ENCODE data around the gene PSMC3. TPM values are rescaled to one million over a fixed set of nuclear protein-coding genes. Genes with fewer than 3 reads are reported as not detected.
A peak's percentile ranks its signal among the peaks of the same experiment; 100 is the strongest.

Gene PSMC3
- total RNA-seq, 1 donor = 60.3 TPM

GRCh38 chr11:47414685-47415070 lies 11.6 kb downstream of the PSMC3 start:
- DNase-seq (ENCODE audit: low read depth in 2 of 3, low spot score in 2 of 3) = no peak

GRCh38 chr11:47413908-47414684 lies 12.1 kb downstream of the PSMC3 start:
- no peak for DNase-seq (ENCODE audit: low read depth in 2 of 3, low spot score in 2 of 3)

DNA sequence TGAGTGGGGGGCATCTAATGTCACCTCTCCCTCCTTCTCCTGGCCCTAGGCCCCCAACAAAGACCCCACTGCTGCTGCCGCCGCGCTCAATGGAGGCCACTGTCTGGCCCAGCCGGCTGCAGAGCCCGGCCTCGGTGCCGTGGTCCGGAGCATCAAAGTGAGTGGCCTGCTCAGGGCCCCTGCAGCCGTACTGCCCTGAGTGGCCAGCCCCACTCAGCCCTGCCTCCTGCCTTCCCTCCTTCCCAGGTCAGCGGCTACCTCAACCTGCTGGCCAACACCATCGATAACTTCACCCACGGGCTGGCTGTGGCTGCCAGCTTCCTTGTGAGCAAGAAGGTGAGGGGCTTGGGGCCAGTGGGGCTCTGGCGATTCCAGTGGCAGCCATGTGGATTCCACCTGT lies 12.9 kb downstream of the PSMC3 start:
- DNase-seq (ENCODE audit: low read depth in 2 of 3, low spot score in 2 of 3) = no peak

DNA sequence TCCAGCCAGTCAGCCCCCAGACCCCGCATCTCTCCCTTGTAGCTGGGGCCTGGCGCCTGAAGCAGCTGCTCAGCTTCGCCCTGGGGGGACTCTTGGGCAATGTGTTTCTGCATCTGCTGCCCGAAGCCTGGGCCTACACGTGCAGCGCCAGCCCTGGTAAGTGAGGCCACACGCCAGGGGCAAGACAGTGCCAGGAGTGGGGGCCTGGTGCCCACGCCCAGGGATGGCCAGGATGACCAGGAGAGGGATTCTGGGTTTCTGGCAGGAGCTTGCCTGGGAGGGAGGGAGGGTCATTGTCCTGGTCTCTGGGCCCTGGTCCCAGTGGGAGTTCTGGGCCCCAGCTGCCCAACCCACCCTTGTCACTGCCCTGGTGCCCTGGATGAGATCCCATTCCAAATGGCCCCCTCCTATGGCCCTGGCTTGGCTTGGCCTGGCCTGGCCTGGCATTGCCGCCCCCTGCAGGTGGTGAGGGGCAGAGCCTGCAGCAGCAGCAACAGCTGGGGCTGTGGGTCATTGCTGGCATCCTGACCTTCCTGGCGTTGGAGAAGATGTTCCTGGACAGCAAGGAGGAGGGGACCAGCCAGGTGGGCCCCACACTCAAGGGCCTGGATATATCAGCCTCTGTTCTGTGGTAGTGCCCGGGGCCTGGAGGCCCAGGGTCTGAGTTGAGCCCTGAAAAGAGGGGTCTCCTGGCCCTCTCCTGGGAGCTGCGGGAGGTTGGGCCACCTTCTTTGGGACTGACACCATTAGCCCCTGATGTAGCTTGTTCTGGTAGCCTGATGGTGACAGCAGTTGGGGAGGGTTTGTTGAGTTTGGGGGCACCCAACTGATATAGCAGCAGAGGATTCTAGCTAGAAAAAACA lies 14.1 kb downstream of the PSMC3 start:
- DNase-seq (ENCODE audit: low read depth in 2 of 3, low spot score in 2 of 3) = peak in 1 of 3 donors; percentile 68

DNA sequence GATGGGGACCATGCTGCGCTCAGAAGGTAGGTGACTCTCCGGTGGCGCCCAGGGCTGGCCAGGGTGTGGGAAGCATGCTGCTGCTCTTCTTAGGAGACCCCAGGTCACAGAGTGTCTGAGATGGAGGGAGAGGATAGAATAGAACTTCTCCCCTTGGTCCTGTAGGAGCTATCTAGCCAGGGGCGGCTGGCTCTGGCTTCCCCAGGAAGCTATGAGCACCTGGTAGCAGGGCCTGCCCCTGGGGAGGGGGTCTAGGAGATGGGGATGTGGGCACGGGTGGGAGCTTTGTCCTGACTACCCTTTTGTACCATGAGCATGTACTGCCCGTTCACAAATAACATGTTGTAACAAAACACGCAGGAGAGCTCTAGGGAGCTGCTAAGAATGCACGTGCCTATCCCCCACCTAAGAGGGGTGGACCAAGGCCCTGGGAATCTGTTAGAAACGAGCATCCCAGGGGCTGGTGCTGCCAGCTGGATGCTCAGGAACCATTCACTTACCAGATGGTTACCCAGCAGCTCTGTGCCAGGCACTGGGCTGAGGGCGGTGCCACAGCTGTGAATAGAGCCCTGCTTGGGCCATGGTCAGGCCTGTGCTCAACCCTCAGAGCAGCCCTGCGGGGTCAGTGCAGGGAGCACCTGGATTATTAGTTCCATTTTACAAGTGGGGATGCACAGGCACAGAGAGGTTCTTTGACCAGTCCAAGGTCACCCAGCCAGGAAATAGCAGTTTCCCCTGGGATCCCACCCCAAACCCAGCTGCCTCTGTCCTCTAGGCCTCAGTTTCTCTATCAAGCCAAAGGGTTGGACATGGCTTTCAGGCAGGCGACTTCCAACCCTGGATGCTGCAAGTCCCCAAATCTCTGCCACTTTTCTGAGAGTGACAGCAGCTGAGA lies 15.6 kb downstream of the PSMC3 start:
- DNase-seq (ENCODE audit: low read depth in 2 of 3, low spot score in 2 of 3) = no peak

DNA sequence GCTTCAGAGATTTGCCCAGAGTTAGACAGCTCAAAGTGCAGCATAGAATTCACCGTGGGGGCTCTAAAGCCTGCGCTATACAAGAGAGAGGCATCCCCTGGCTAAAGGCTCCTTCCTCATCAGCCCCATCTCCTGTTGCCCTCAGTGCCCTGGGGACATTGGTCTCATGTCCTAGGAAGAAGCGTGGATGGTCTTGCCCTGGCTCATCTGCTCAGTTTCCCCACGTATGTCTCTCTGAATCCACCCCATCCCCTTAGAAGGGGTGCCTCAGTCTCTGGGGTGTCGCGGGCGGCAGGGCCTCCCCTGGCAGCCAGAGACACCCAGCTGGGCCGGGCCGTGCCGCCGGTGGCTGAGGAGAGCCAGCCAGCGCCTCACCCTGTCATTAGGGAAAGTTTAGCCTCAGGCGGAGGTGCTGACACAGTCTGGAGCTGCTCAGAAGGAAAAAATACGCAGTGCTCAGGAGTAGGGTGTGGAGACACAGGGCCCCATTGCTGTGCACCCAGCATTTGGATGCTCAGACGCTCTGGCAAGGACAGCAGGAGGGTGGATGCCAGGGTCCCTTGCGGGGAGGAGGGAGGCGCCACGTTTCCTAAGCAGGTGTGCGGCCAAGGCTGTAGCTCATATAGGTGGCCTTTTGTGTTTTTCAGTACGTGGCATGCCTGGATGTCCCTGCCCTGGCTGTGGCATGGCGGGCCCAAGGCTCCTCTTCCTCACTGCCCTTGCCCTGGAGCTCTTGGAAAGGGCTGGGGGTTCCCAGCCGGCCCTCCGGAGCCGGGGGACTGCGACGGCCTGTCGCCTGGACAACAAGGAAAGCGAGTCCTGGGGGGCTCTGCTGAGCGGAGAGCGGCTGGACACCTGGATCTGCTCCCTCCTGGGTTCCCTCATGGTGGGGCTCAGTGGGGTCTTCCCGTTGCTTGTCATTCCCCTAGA lies 16.5 kb downstream of the PSMC3 start:
- no peak for DNase-seq (ENCODE audit: low read depth in 2 of 3, low spot score in 2 of 3)

DNA sequence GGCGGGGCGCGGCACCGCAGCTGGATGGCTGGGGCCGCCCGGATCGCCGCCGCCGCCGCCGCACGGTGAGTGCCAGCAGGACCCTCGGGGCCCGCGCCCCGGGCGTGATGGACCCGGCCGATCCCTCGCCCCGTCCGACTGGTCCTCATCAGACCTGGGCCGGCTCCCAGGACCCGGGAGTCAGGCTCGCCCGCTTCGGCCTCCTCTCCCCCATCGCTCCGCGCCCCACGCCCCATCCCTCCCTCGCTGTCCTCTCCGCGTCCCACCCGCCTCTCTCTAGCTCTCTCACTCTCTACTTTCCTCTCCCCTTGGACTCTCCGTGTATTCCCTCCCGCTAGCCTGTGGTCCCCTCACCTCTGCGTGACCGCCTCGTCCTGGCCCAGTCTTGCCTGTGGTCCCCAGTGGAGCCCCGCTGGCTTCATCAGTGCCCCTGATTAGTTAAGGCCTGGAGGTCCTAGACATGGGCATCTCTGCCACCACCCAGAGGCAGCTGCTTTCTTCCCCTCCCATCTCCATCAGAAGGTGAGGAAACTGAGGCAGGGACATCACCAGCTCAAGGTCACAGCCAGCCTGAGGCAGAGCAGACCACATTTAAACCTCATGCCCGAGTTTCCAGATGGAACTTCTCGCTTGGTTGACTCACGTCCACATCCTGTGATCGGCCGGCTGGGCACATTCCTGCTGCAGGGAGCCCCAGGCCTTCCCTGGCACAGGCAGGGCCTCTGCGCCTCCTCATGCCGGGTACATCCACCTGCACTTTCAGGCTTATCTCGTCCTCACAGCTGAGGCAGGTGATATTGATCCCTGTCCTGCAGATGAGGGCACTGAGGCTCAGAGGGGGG lies 17.4 kb downstream of the PSMC3 start:
- DNase-seq (ENCODE audit: low read depth in 2 of 3, low spot score in 2 of 3) = no peak

GRCh38 chr11:47407746-47408590 lies 18.3 kb downstream of the PSMC3 start, which contains the start of gene SLC39A13:
TSS of gene SLC39A13 (plus strand) at chr11:47408590. CDS start at chr11:47410095, 1,505 bp downstream.
- DNase-seq (ENCODE audit: low read depth in 2 of 3, low spot score in 2 of 3) = peak; percentile 88 to 97 (median 96)

GRCh38 chr11:47406896-47407745 lies 19.1 kb downstream of the PSMC3 start:
- DNase-seq (ENCODE audit: low read depth in 2 of 3, low spot score in 2 of 3) = no peak

GRCh38 chr11:47403571-47403970 lies 22.7 kb downstream of the PSMC3 start:
- DNase-seq (ENCODE audit: low read depth in 2 of 3, low spot score in 2 of 3) = no peak

DNA sequence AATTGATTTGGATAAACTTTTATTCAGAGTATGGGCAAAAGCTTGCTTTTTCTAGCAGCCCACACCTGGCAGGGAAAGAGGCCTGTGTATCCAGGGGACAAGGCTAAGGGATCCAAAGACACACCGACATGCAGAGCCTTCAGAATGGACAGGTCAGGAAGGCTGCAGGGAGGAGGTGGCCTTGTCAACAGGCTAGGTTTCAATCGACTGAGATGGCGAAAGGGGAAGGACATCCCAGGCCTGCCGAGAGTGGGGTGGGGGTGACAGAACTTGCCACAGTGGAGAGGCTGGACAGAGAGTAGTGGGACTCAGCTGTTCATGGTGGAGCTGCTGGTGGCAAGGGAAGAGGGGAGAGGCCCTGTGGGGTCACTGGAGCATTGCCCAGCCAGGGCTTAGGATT lies 23.1 kb downstream of the PSMC3 start:
- DNase-seq (ENCODE audit: low read depth in 2 of 3, low spot score in 2 of 3) = no peak

- DNase-seq (ENCODE audit: low read depth in 2 of 3, low spot score in 2 of 3) = no peak
Measured at GRCh38 chr11:47400768-47401279, 25.4 kb downstream of the PSMC3 start.

DNA sequence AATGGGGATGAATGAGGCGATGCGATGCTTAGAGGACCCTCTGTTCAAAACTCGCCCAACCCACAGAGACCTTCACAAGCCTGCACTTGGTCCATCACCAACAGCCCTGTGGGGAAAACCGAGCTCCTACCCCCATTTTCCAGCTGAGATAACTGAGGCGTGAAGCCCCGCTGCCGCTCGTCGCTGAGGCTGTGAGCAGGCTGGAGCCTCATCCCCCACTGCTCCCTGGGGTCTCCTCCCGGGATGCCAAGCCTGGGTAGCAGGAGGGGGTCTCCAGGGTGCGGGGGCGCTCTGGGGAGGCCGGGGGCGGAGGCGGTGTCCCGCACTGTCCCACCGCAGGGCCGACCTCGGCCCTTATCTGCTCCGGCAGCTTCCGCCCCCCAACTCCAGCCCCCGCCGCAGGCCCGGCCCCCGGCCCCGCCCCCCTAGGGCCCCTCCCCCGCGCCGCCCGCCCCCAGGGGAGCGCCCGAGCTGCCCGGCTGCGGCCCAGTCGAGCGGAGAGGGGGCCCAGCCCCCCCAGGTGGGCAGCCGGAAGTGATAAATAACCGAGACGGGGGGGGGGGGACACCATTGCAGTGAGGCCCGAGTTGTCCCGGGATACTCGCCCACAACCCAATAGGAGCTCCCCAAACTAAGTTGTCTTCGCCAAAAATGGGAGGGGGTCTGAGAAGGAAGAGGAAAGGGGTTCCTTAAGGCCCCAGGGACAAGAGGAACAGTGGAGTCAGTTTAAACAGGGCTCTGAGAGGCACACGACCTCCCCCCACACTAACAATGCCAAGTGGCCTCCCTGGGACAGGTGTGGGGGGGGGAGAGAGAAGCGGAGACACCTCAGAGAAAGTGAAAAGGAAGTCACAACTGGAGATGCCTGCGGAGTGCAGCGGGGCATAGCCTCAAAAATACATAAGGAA lies 26.1 kb downstream of the PSMC3 start:
- DNase-seq (ENCODE audit: low read depth in 2 of 3, low spot score in 2 of 3) = peak in 2 of 3 donors; percentile 72 to 73

DNA sequence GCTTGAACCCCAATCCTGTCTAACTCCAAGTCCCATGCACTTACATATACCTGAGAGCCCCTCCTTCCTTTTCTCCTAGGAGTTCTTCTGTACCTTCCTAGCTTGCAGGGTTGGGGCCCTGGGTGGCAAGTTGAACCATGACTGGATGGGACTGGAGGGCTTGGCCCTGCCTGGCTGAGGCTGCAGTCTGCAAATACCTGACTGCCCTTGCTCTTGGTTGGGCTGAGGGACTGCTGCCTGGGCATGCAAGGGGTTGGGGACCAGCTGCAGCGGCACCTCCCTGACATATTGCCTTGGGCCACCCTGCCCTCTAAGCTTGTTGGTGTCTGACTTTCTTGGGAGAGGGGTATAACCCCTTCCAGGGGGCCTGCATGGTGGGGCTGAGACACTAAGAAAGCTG lies 27.7 kb downstream of the PSMC3 start:
- DNase-seq (ENCODE audit: low read depth in 2 of 3, low spot score in 2 of 3) = no peak

GRCh38 chr11:47398011-47398410 lies 28.2 kb downstream of the PSMC3 start:
- no peak for DNase-seq (ENCODE audit: low read depth in 2 of 3, low spot score in 2 of 3)

DNA sequence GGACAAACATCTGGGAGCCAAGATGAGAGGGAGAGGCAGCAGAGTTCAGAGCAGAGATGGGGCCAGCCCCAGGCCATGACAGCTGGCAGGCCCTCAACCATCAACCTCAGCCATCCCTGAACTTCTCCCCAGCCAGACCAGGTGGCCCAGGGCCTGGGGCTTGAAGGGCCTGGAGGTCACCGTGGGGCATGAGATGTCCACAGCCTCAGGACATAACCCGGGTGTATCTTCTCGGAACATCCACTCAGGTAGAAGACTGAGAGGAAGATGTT lies 30.3 kb downstream of the PSMC3 start:
- DNase-seq (ENCODE audit: low read depth in 2 of 3, low spot score in 2 of 3) = no peak
